ENCODE data around the gene GLRX3. TPM values are rescaled to one million over a fixed set of nuclear protein-coding genes. Genes with fewer than 3 reads are reported as not detected.

The GLRX3 gene
- total and polyA plus RNA-seq, 5 experiments from 2014 or later, result 47.6 to 97.8 (median 71.5) TPM

DNA sequence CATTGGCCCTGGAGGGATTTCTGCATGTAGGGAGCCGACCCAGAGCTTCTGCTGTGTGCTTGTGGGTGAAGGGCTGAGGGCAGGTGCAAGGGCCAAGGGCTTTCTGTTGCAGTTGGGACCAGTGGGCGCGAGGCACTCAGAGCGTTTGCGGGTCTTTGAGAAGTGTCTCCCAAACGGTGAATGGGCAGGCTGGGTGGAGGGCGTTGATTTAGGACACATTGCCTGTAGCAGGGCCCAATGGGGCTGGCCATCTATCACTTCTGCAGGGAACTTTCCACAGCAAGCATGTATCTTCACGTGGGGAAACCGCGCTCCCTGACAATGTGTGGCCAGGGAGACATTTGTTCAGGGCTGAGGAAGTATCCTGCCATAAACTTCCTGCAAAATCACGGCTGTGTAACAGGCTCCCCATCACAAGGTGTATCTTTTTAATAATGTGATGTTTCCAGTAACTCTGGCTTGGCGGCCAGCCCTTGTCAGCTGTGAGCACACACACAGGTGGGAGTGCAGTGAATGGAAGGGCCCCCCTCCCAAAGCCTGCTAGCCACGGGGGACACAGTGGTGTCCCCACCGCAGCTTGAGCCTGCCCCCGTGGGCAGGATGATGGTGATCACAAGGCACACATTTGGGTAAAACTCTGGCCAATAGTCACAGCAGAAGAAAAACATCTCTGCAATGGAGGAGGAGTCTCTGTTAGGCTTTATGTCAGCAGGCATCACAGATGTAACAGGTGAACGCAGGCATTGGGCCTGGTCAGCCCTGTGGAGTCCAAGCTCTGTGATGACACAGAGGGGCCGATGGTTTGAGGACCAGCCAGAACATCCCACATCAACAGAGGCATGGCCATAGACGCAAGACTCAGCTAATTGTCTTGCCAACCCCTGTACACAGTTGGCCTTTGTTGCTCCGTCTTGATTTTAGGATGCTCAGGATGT, 84.3 kb downstream of the GLRX3 start:
- ATAC-seq (no peak), DNase-seq (no peak)
- Mint-ChIP-seq H3K27me3 (peaks cover 0 to 5% (median 0%) of the 10 kb centered on the region in 5 donors), H3K9me3 (no peaks in the 10 kb centered on the region), H3K36me3 (no peaks in the 10 kb centered on the region), H3K4me3 (no peak overlapping the region), H3K4me1 (no peaks in the 10 kb centered on the region), H3K27ac (no peak overlapping the region)
- POLR2A ChIA-PET, result no interaction called here

- peaks cover 0 to 4% (median 0%) of the 10 kb centered on the region in 9 donors for H3K9me3 Mint-ChIP-seq
- H3K4me3 Mint-ChIP-seq, result no peak overlapping the region
- H3K4me1 Mint-ChIP-seq, result no peaks in the 10 kb centered on the region
- DNase-seq (no peak), ATAC-seq (no peak)
- peaks cover 0 to 5% (median 0%) of the 10 kb centered on the region in 5 donors for H3K27me3 Mint-ChIP-seq
- peaks cover 0 to 4% (median 0%) of the 10 kb centered on the region in 3 donors for H3K36me3 Mint-ChIP-seq
- no peak overlapping the region for H3K27ac Mint-ChIP-seq
- POLR2A ChIA-PET, result no interaction called here
These were observed 85.5 kb downstream of the GLRX3 start for GRCh38 chr10:130221456-130222375.

DNA sequence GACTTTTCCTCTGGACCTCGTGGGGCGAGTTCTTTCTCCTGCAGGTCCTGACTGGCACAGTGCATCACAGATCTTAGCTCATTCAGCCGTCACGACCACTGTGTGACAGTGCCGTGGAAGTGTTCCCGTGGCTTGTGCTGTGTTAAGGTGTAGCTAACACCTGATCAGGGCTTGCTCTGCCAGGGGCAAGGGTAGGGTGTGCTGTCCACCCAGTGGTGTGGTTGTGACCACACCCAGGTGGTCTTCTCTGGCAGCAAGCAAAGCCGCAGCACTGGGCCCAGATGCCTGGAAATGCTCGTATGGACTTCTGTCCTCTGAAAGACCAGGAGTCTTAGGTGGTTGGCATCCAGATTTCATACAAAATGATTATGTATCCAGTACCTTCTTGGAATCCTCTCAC, 86.2 kb downstream of the GLRX3 start:
- peaks cover 3 to 11% (median 5%) of the 10 kb centered on the region in 3 donors for H3K36me3 Mint-ChIP-seq
- H3K27me3 Mint-ChIP-seq, result peaks cover 0 to 5% (median 0%) of the 10 kb centered on the region in 5 donors
- POLR2A ChIA-PET, result no interaction called here
- DNase-seq (no peak), ATAC-seq (no peak)
- no peak overlapping the region for H3K4me3 Mint-ChIP-seq
- peaks cover under 1 to 10% (median 4%) of the 10 kb centered on the region in 9 donors for H3K9me3 Mint-ChIP-seq
- H3K4me1 Mint-ChIP-seq, result no peaks in the 10 kb centered on the region
- H3K27ac Mint-ChIP-seq, result no peak overlapping the region

GRCh38 chr10:130224228-130224627, 88.0 kb downstream of the GLRX3 start:
- POLR2A ChIA-PET, result no interaction called here
- Mint-ChIP-seq H3K4me3 (no peak overlapping the region), H3K27me3 (peaks cover 0 to 5% (median 0%) of the 10 kb centered on the region in 5 donors)

DNA sequence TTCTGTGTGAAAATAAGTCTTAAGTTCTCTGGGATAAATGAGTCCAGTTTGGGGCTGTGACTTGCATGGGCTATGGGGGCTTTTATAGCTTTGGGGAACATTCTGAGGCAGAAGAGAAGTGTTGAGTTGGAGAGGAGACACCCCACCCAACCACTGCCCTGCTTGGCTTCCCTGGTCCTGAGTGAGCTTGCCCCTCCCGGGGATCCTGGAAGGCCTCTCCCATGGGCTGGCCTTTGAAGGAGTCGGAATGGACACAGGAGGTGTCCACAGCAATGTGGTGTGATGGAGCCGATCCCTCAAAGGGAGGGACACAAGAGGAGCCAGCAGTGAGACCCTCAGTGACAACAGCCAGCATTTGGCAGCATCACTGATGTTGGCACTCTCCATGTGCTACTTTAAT, 89.8 kb downstream of the GLRX3 start:
- no peak for DNase-seq
- H3K4me3 Mint-ChIP-seq, result no peak overlapping the region
- H3K27ac Mint-ChIP-seq, result no peak overlapping the region
- peaks cover 8 to 22% (median 16%) of the 10 kb centered on the region in 9 donors for H3K9me3 Mint-ChIP-seq
- H3K4me1 Mint-ChIP-seq, result no peaks in the 10 kb centered on the region
- H3K36me3 Mint-ChIP-seq, result peaks cover 5 to 23% (median 15%) of the 10 kb centered on the region in 3 donors
- ATAC-seq, result no peak
- POLR2A ChIA-PET, result no interaction called here
- H3K27me3 Mint-ChIP-seq, result peaks cover 0 to 5% (median 0%) of the 10 kb centered on the region in 5 donors

More at GRCh38 chr10:130224228-130224627, 88.0 kb downstream of the GLRX3 start:
- DNase-seq (no peak), ATAC-seq (no peak)
- H3K36me3 Mint-ChIP-seq, result peaks cover 5 to 23% (median 15%) of the 10 kb centered on the region in 3 donors
- H3K4me1 Mint-ChIP-seq, result no peaks in the 10 kb centered on the region
- no peak overlapping the region for H3K27ac Mint-ChIP-seq
- H3K9me3 Mint-ChIP-seq, result peaks cover 8 to 22% (median 16%) of the 10 kb centered on the region in 9 donors

GRCh38 chr10:130227883-130228282, 91.7 kb downstream of the GLRX3 start:
- Mint-ChIP-seq H3K4me1 (no peaks in the 10 kb centered on the region), H3K27me3 (peaks cover 0 to 5% (median 0%) of the 10 kb centered on the region in 5 donors), H3K9me3 (peaks cover 8 to 22% (median 16%) of the 10 kb centered on the region in 9 donors), H3K36me3 (peaks cover 7 to 23% (median 15%) of the 10 kb centered on the region in 3 donors), H3K27ac (no peak overlapping the region), H3K4me3 (no peak overlapping the region)
- POLR2A ChIA-PET, result no interaction called here
- no peak for DNase-seq
- ATAC-seq, result no peak

Other genes starting within 250 kb of the GLRX3 start
- not detected for gene EBF3, start 172.1 kb upstream of the GLRX3 start, total RNA-seq
- gene EBF3, start 172.1 kb upstream of the GLRX3 start, polyA plus RNA-seq, result not detected
- gene C10orf143, start 25.6 kb upstream of the GLRX3 start, total RNA-seq, result 10 to 100 TPM; 17.5 to 19.6 TPM
- gene C10orf143, start 25.6 kb upstream of the GLRX3 start, polyA plus RNA-seq, result 10 to 100 TPM; 28.6 to 48.1 (median 29.6) TPM

All from naive thymus-derived CD8-positive, alpha-beta T cell (primary cell).